Stimulated activated naive B cell treated with anti-CD40 and anti-IgM and Interleukin-4, amounts not matched to agents 10 μg/mL and 1 μg/mL and 100 μg/mL, for 72 hours (primary cell): Measurements from ENCODE around the gene MIR17HG.
"Not testable (repeated sequence)": the region's sequence is repeated elsewhere in the genome, so short reads cannot be mapped to it uniquely, and the experiment has no call there.

Experiments used
- ATAC-seq, 2 donors: fragments of 150-1000 bp; cut with Tn5 transposase; replicated peaks; 2 replicates each; pipeline ENCODE4 v1.10.0; 2021; ENCODE audit warnings: moderate library complexity in 1 of 2
- DNase-seq: peaks from one replicate; pipeline ENCODE4 v3.0.0; 2021
- H3K27ac Mint-ChIP-seq: one replicate; pipeline ENCODE4 v1.8.0; 2022; ENCODE audit warnings: mild to moderate bottlenecking, mixed read lengths
- H3K27me3 Mint-ChIP-seq, 2 donors: one replicate each; pipeline ENCODE4 v1.8.0; 2022; ENCODE audit warnings: mixed read lengths in 2 of 2
- H3K36me3 Mint-ChIP-seq, 2 donors: one replicate each; pipeline ENCODE4 v1.8.0; 2022; ENCODE audit warnings: mixed read lengths in 2 of 2, mild to moderate bottlenecking in 1 of 2
- H3K4me1 Mint-ChIP-seq, 2 donors: one replicate each; pipeline ENCODE4 v1.8.0; 2022; ENCODE audit warnings: mixed read lengths in 2 of 2, mild to moderate bottlenecking in 1 of 2
- H3K4me3 Mint-ChIP-seq, 2 donors: one replicate each; pipeline ENCODE4 v1.8.0; 2022; ENCODE audit warnings: mild to moderate bottlenecking in 2 of 2, mixed read lengths in 2 of 2, moderate library complexity in 1 of 2
- H3K9me3 Mint-ChIP-seq, 2 donors: one replicate each; pipeline ENCODE4 v1.8.0; 2022; ENCODE audit warnings: mixed read lengths in 2 of 2, mild to moderate bottlenecking in 1 of 2

MIR17HG gene

GRCh38 chr13:91320990-91321389, 26.5 kb upstream of the MIR17HG start:
- H3K4me1 Mint-ChIP-seq, ATAC-seq, DNase-seq, H3K9me3 Mint-ChIP-seq, H3K36me3 Mint-ChIP-seq, H3K27me3 Mint-ChIP-seq, H3K27ac Mint-ChIP-seq, H3K4me3 Mint-ChIP-seq: not testable (repeated sequence)

GRCh38 chr13:91323349-91323748, 24.1 kb upstream of the MIR17HG start:
- Mint-ChIP-seq H3K27ac (no peak overlapping the region), H3K4me1 (no peaks in the 10 kb centered on the region), H3K4me3 (no peak overlapping the region), H3K36me3 (no peaks in the 10 kb centered on the region), H3K27me3 (peaks cover 0 to 4% of the 10 kb centered on the region in 2 donors), H3K9me3 (peaks cover 0 to 2% of the 10 kb centered on the region in 2 donors)
- DNase-seq, result no peak
- no peak for ATAC-seq

- no peaks in the 10 kb centered on the region for H3K36me3 Mint-ChIP-seq
- H3K4me1 Mint-ChIP-seq, result no peaks in the 10 kb centered on the region
- no peaks in the 10 kb centered on the region for H3K27me3 Mint-ChIP-seq
- H3K27ac Mint-ChIP-seq, result no peak overlapping the region
- no peak for ATAC-seq
- DNase-seq, result no peak
- H3K9me3 Mint-ChIP-seq, result no peaks in the 10 kb centered on the region
- H3K4me3 Mint-ChIP-seq, result no peak overlapping the region
Measured at GRCh38 chr13:91326146-91326545, 21.3 kb upstream of the MIR17HG start.

- Mint-ChIP-seq H3K36me3 (no peaks in the 10 kb centered on the region), H3K27me3 (no peaks in the 10 kb centered on the region), H3K27ac (no peak overlapping the region), H3K9me3 (no peaks in the 10 kb centered on the region), H3K4me3 (no peak overlapping the region), H3K4me1 (peaks cover 1 to 6% of the 10 kb centered on the region in 2 donors)
- DNase-seq, result no peak
- ATAC-seq, result no peak
Measured at GRCh38 chr13:91328726-91329125, 18.8 kb upstream of the MIR17HG start.

- H3K27ac Mint-ChIP-seq, result no peak overlapping the region
- no peak for DNase-seq
Measured at GRCh38 chr13:91329733-91330132, 17.8 kb upstream of the MIR17HG start.

GRCh38 chr13:91331047-91331915, 16.2 kb upstream of the MIR17HG start:
- ATAC-seq, result no peak
- no peaks in the 10 kb centered on the region for H3K27me3 Mint-ChIP-seq
- H3K4me3 Mint-ChIP-seq, result no peak overlapping the region
- H3K4me1 Mint-ChIP-seq, result peaks cover 1 to 6% of the 10 kb centered on the region in 2 donors
- no peak for DNase-seq
- H3K9me3 Mint-ChIP-seq, result no peaks in the 10 kb centered on the region
- H3K36me3 Mint-ChIP-seq, result no peaks in the 10 kb centered on the region
- H3K27ac Mint-ChIP-seq, result no peak overlapping the region

More at GRCh38 chr13:91329733-91330132, 17.8 kb upstream of the MIR17HG start:
- H3K4me1 Mint-ChIP-seq, result peaks cover 1 to 6% of the 10 kb centered on the region in 2 donors
- no peak for ATAC-seq
- no peaks in the 10 kb centered on the region for H3K9me3 Mint-ChIP-seq
- no peak overlapping the region for H3K4me3 Mint-ChIP-seq
- no peaks in the 10 kb centered on the region for H3K27me3 Mint-ChIP-seq
- H3K36me3 Mint-ChIP-seq, result no peaks in the 10 kb centered on the region

GRCh38 chr13:91346062-91346461, 1.4 kb upstream of the MIR17HG start:
- ATAC-seq (no peak), DNase-seq (no peak)
- Mint-ChIP-seq H3K4me1 (peaks cover 7 to 31% of the 10 kb centered on the region in 2 donors), H3K4me3 (no peak overlapping the region), H3K27ac (no peak overlapping the region), H3K9me3 (no peaks in the 10 kb centered on the region), H3K27me3 (no peaks in the 10 kb centered on the region), H3K36me3 (peaks cover 16 to 21% of the 10 kb centered on the region in 2 donors)

- H3K27ac Mint-ChIP-seq, result peak overlapping the region; percentile 99
- H3K9me3 Mint-ChIP-seq, result no peaks in the 10 kb centered on the region
- peaks cover 19 to 23% of the 10 kb centered on the region in 2 donors for H3K36me3 Mint-ChIP-seq
- peak; percentile 50 for DNase-seq
- H3K4me1 Mint-ChIP-seq, result peaks cover 7 to 32% of the 10 kb centered on the region in 2 donors
- peak overlapping the region; percentile 97 to 99 for H3K4me3 Mint-ChIP-seq
- peak; percentile 46 to 49 for ATAC-seq
- H3K27me3 Mint-ChIP-seq, result no peaks in the 10 kb centered on the region
Measured at GRCh38 chr13:91346850-91347201, 661 bp upstream of the MIR17HG start.

- H3K4me1 Mint-ChIP-seq, result peaks cover 7 to 39% of the 10 kb centered on the region in 2 donors
- peaks cover 20 to 29% of the 10 kb centered on the region in 2 donors for H3K36me3 Mint-ChIP-seq
- ATAC-seq (peak; percentile 50 to 52), DNase-seq (peak; percentile 59)
- peak overlapping the region; percentile 65 to 99 for H3K4me3 Mint-ChIP-seq
- peak overlapping the region; percentile 89 for H3K27ac Mint-ChIP-seq
- no peaks in the 10 kb centered on the region for H3K9me3 Mint-ChIP-seq
- H3K27me3 Mint-ChIP-seq, result no peaks in the 10 kb centered on the region
Measured at GRCh38 chr13:91347996-91348905, 764 bp downstream of the MIR17HG start.

- Mint-ChIP-seq H3K36me3 (peaks cover 24 to 36% of the 10 kb centered on the region in 2 donors), H3K4me1 (peaks cover 7 to 37% of the 10 kb centered on the region in 2 donors), H3K9me3 (no peaks in the 10 kb centered on the region), H3K27me3 (no peaks in the 10 kb centered on the region), H3K4me3 (peak overlapping the region; percentile 96 to 98), H3K27ac (peak overlapping the region; percentile 98)
- DNase-seq (peak; percentile 89), ATAC-seq (peak; percentile 63 to 64)
Measured at GRCh38 chr13:91348906-91349435, 1.5 kb downstream of the MIR17HG start.

- Mint-ChIP-seq H3K27ac (peak overlapping the region; percentile 98), H3K4me1 (peaks cover 7 to 37% of the 10 kb centered on the region in 2 donors), H3K27me3 (no peaks in the 10 kb centered on the region), H3K4me3 (peak overlapping the region; percentile 66 to 98), H3K9me3 (no peaks in the 10 kb centered on the region), H3K36me3 (peaks cover 26 to 45% of the 10 kb centered on the region in 2 donors)
- no peak for ATAC-seq
- no peak for DNase-seq
Measured at GRCh38 chr13:91349992-91350911, 2.8 kb downstream of the MIR17HG start.

GRCh38 chr13:91351123-91351522, 3.6 kb downstream of the MIR17HG start:
- Mint-ChIP-seq H3K27me3 (no peaks in the 10 kb centered on the region), H3K4me3 (peak overlapping the region; percentile 52 to 66), H3K4me1 (peaks cover 7 to 42% of the 10 kb centered on the region in 2 donors), H3K36me3 (peaks cover 30 to 53% of the 10 kb centered on the region in 2 donors), H3K9me3 (no peaks in the 10 kb centered on the region), H3K27ac (no peak overlapping the region)
- ATAC-seq, result no peak
- no peak for DNase-seq

GRCh38 chr13:91351980-91352379, 4.5 kb downstream of the MIR17HG start:
- peaks cover 12 to 42% of the 10 kb centered on the region in 2 donors for H3K4me1 Mint-ChIP-seq
- H3K4me3 Mint-ChIP-seq, result no peak overlapping the region

More at GRCh38 chr13:91351980-91352379, 4.5 kb downstream of the MIR17HG start:
- Mint-ChIP-seq H3K27me3 (no peaks in the 10 kb centered on the region), H3K36me3 (peaks cover 37 to 62% of the 10 kb centered on the region in 2 donors), H3K9me3 (no peaks in the 10 kb centered on the region), H3K27ac (no peak overlapping the region)
- DNase-seq (no peak), ATAC-seq (no peak)
